Skeletal muscle satellite cell (primary cell): ENCODE measurements around the gene IL1RAPL2. TPM values are rescaled to one million over a fixed set of nuclear protein-coding genes. Genes with fewer than 3 reads are reported as not detected.

Source experiments
- small RNA-seq: library from RNA; depleted of rRNA; stranded (forward); fragments of <200 nt; gene quantifications from one replicate; pipeline ENCODE3, GENCODE V24; 2012

IL1RAPL2 gene

Small RNA genes lying within 50 kb of the gene (small RNA-seq; reads per million reads assigned to genes)
- not detected for gene RNU6-207P
